Measurements from ENCODE around the gene TMEM168.

- TF ChIP-seq CTCF (IDR thresholded peaks at IDR 0.05): no peak
- TF ChIP-seq POLR2A (IDR thresholded peaks at IDR 0.05): no peak
Observed at GRCh38 chr7:112830769-112831168, 40.6 kb upstream of the TMEM168 start.
